Measurements from ENCODE around the gene STH. TPM values are rescaled to one million over a fixed set of nuclear protein-coding genes. Genes with fewer than 3 reads are reported as not detected.

STH gene
- polyA plus RNA-seq, 1 donor (not counting 4 experiments of a cell fraction or from before 2014, with no cell fraction given), result not detected

DNA sequence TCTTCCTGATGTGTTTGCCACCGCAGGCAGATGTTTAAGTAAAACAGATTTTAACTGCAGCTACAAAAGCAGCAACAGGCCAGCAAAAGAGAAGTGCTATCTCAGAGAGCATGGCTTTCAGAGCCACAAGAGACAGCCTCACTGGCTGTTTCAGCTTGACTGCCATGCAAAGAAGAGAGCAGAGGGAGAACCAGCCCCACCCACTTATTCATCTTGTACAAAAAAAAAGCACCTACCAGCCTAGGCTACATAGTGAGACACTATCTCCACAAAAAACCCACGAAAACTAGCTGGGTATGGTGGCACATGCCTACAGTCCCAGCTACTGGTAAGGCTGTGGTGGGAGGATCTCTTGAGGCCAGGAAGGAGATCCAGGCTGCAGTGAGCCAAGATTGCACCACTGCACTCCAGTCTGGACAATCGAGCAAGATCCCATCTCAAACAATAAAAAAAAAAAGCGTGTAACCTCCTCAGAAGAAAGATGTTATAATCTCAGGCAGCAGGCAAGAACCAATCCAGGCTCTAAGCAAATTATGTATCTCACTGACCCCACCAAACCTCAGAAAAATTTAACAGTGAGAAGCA, 30.0 kb downstream of the STH start:
- DNase-seq (ENCODE audit: low read depth, low spot score), result no peak
- no peaks in the 10 kb centered on the region for H3K79me2 ChIP-seq (ENCODE audit: control insufficient read depth, insufficient read depth, low read length)
- H3K36me3 ChIP-seq (ENCODE audit: control insufficient read depth in 2 of 2, extremely low read depth in 1 of 2, insufficient read depth in 2 of 2, low read length in 2 of 2), result peaks cover 25 to 32% of the 10 kb centered on the region in 2 experiments
- H3K27ac ChIP-seq (ENCODE audit: control insufficient read depth, insufficient read depth, low read length), result no peak overlapping the region
- dilution Hi-C loops (cut with MboI; ENCODE audit: extremely low pct_ligation_motif_present, low sequenced_read_pairs), result no loop called here
- no peaks in the 10 kb centered on the region for H3K4me1 ChIP-seq (ENCODE audit: control insufficient read depth, extremely low read depth, insufficient read depth, low read length)
- no peak for TF ChIP-seq EZH2 (IDR thresholded peaks at IDR 0.05; ENCODE audit: low read length)
- TF ChIP-seq, protein P1, sequence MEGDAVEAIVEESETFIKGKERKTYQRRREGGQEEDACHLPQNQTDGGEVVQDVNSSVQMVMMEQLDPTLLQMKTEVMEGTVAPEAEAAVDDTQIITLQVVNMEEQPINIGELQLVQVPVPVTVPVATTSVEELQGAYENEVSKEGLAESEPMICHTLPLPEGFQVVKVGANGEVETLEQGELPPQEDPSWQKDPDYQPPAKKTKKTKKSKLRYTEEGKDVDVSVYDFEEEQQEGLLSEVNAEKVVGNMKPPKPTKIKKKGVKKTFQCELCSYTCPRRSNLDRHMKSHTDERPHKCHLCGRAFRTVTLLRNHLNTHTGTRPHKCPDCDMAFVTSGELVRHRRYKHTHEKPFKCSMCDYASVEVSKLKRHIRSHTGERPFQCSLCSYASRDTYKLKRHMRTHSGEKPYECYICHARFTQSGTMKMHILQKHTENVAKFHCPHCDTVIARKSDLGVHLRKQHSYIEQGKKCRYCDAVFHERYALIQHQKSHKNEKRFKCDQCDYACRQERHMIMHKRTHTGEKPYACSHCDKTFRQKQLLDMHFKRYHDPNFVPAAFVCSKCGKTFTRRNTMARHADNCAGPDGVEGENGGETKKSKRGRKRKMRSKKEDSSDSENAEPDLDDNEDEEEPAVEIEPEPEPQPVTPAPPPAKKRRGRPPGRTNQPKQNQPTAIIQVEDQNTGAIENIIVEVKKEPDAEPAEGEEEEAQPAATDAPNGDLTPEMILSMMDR (optimal IDR thresholded peaks at IDR 0.05 in 1 of 3, IDR thresholded peaks at IDR 0.05 in 1 of 3, conservative IDR thresholded peaks at IDR 0.05 in 1 of 3; ENCODE audit: extremely low read depth in 1 of 3, insufficient read depth in 2 of 3, low read length in 3 of 3), result no peak
- H4K20me1 ChIP-seq (ENCODE audit: control insufficient read depth, extremely low read depth, insufficient read depth, low read length), result no peaks in the 10 kb centered on the region
- no peak overlapping the region for H3K9ac ChIP-seq (ENCODE audit: control insufficient read depth, extremely low read depth, insufficient read depth, low read length)
- H3K9me1 ChIP-seq (ENCODE audit: control insufficient read depth, extremely low read depth, insufficient read depth, low read length), result no peaks in the 10 kb centered on the region
- no peak for FAIRE-seq
- no peak overlapping the region for H3K4me3 ChIP-seq (ENCODE audit: control insufficient read depth in 2 of 3, extremely low read depth in 1 of 3, insufficient read depth in 2 of 3, low read depth in 1 of 3, low read length in 3 of 3)
- H3K9me3 ChIP-seq (ENCODE audit: control insufficient read depth, low read depth, low read length), result no peaks in the 10 kb centered on the region
- H2AFZ ChIP-seq (ENCODE audit: control insufficient read depth, low read length), result no peak overlapping the region
- H3K27me3 ChIP-seq (ENCODE audit: control insufficient read depth, extremely low read depth, insufficient read depth, low read length), result no peaks in the 10 kb centered on the region
- no peak overlapping the region for H3K4me2 ChIP-seq (ENCODE audit: control insufficient read depth, extremely low read depth, insufficient read depth, low read depth, low read length)

DNA sequence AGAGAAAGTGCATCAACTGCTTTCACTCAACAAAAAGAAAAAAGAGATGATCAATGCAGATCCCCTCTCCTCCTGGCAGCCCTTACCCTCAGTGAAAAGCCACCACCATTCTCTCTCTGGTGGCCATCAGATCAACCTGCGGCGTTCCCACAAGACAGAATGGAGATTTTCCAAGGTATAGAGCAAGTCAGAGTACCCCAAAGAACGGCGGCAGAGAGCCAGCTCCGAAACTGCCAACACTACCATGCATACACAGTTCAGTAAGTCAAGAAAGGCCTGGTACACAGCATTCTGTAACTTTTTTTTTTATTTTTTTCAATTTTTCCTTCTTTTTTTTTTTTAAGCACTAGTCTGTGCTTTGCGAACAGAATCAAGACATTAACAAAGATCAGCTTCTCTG, 30.6 kb downstream of the STH start:
- Histone ChIP-seq H4K20me1 (ENCODE audit: control insufficient read depth, extremely low read depth, insufficient read depth, low read length) (no peaks in the 10 kb centered on the region), H3K9ac (ENCODE audit: control insufficient read depth, extremely low read depth, insufficient read depth, low read length) (no peak overlapping the region), H3K4me3 (ENCODE audit: control insufficient read depth in 2 of 3, extremely low read depth in 1 of 3, insufficient read depth in 2 of 3, low read depth in 1 of 3, low read length in 3 of 3) (no peak overlapping the region), H3K4me2 (ENCODE audit: control insufficient read depth, extremely low read depth, insufficient read depth, low read depth, low read length) (no peak overlapping the region), H3K27me3 (ENCODE audit: control insufficient read depth, extremely low read depth, insufficient read depth, low read length) (no peaks in the 10 kb centered on the region), H3K27ac (ENCODE audit: control insufficient read depth, insufficient read depth, low read length) (no peak overlapping the region), H3K36me3 (ENCODE audit: control insufficient read depth in 2 of 2, extremely low read depth in 1 of 2, insufficient read depth in 2 of 2, low read length in 2 of 2) (peaks cover 30 to 36% of the 10 kb centered on the region in 2 experiments), H3K9me1 (ENCODE audit: control insufficient read depth, extremely low read depth, insufficient read depth, low read length) (no peaks in the 10 kb centered on the region), H2AFZ (ENCODE audit: control insufficient read depth, low read length) (no peak overlapping the region), H3K9me3 (ENCODE audit: control insufficient read depth, low read depth, low read length) (no peaks in the 10 kb centered on the region), H3K4me1 (ENCODE audit: control insufficient read depth, extremely low read depth, insufficient read depth, low read length) (no peaks in the 10 kb centered on the region), H3K79me2 (ENCODE audit: control insufficient read depth, insufficient read depth, low read length) (no peaks in the 10 kb centered on the region)
- FAIRE-seq, result no peak
- dilution Hi-C loops (cut with MboI; ENCODE audit: extremely low pct_ligation_motif_present, low sequenced_read_pairs), result no loop called here
- no peak for TF ChIP-seq EZH2 (IDR thresholded peaks at IDR 0.05; ENCODE audit: low read length)
- TF ChIP-seq, protein P1 (optimal IDR thresholded peaks at IDR 0.05 in 1 of 3, IDR thresholded peaks at IDR 0.05 in 1 of 3, conservative IDR thresholded peaks at IDR 0.05 in 1 of 3; ENCODE audit: extremely low read depth in 1 of 3, insufficient read depth in 2 of 3, low read length in 3 of 3), result no peak
- no peak for DNase-seq (ENCODE audit: low read depth, low spot score)
